Measurements from ENCODE around the gene MSI2.

MSI2 gene

GRCh38 chr17:57541049-57541448, 284.7 kb downstream of the MSI2 start:
- no peak for DNase-seq (ENCODE audit: low read depth in 2 of 2)

GRCh38 chr17:57541472-57542394, 285.4 kb downstream of the MSI2 start:
- no peak for DNase-seq (ENCODE audit: low read depth in 2 of 2)

- no peak for DNase-seq (ENCODE audit: low read depth in 2 of 2)
These were observed 286.2 kb downstream of the MSI2 start for GRCh38 chr17:57542510-57542909.

- DNase-seq (ENCODE audit: low read depth in 2 of 2), result no peak
These were observed 286.9 kb downstream of the MSI2 start for GRCh38 chr17:57543230-57543629.

GRCh38 chr17:57544401-57544800, 288.1 kb downstream of the MSI2 start:
- DNase-seq (ENCODE audit: low read depth in 2 of 2), result no peak

- no peak for DNase-seq (ENCODE audit: low read depth in 2 of 2)
These were observed 288.6 kb downstream of the MSI2 start for GRCh38 chr17:57544834-57545463.

GRCh38 chr17:57545731-57546342, 289.5 kb downstream of the MSI2 start:
- no peak for DNase-seq (ENCODE audit: low read depth in 2 of 2)

GRCh38 chr17:57548421-57549410, 292.4 kb downstream of the MSI2 start:
- no peak for DNase-seq (ENCODE audit: low read depth in 2 of 2)

- no peak for DNase-seq (ENCODE audit: low read depth in 2 of 2)
These were observed 293.1 kb downstream of the MSI2 start for GRCh38 chr17:57549468-57549867.

GRCh38 chr17:57550016-57550415, 293.7 kb downstream of the MSI2 start:
- DNase-seq (ENCODE audit: low read depth in 2 of 2), result no peak

- no peak for DNase-seq (ENCODE audit: low read depth in 2 of 2)
These were observed 294.5 kb downstream of the MSI2 start for GRCh38 chr17:57550668-57551315.

GRCh38 chr17:57551321-57552079, 295.2 kb downstream of the MSI2 start:
- no peak for DNase-seq (ENCODE audit: low read depth in 2 of 2)

GRCh38 chr17:57552114-57552624, 295.8 kb downstream of the MSI2 start:
- DNase-seq (ENCODE audit: low read depth in 2 of 2), result no peak

- no peak for DNase-seq (ENCODE audit: low read depth in 2 of 2)
These were observed 297.2 kb downstream of the MSI2 start for GRCh38 chr17:57553526-57553925.

GRCh38 chr17:57553991-57554825, 297.9 kb downstream of the MSI2 start:
- no peak for DNase-seq (ENCODE audit: low read depth in 2 of 2)

- no peak for DNase-seq (ENCODE audit: low read depth in 2 of 2)
These were observed 298.7 kb downstream of the MSI2 start for GRCh38 chr17:57554826-57555635.

GRCh38 chr17:57555636-57556175, 299.4 kb downstream of the MSI2 start:
- no peak for DNase-seq (ENCODE audit: low read depth in 2 of 2)

GRCh38 chr17:57556320-57556719, 300.0 kb downstream of the MSI2 start:
- DNase-seq (ENCODE audit: low read depth in 2 of 2), result no peak
